Measurements from ENCODE around the gene TRNP1.

GRCh38 chr1:26953374-26953773, 40.1 kb upstream of the TRNP1 start:
- TF ChIP-seq CTCF (optimal IDR thresholded peaks at IDR 0.05 in 1 of 3, IDR thresholded peaks at IDR 0.05 in 1 of 3, conservative IDR thresholded peaks at IDR 0.05 in 1 of 3; ENCODE audit: extremely low read depth in 1 of 3, insufficient read depth in 2 of 3, low read length in 3 of 3) (no peak), EZH2 (IDR thresholded peaks at IDR 0.05; ENCODE audit: low read length) (no peak)

All from keratinocyte (primary cell).